ENCODE measurements around the gene AP3B1. TPM values are rescaled to one million over a fixed set of nuclear protein-coding genes. Genes with fewer than 3 reads are reported as not detected.
A peak's percentile ranks its signal among the peaks of the same experiment; 100 is the strongest.

Gene AP3B1
- total RNA-seq, 6 donors from 2014 or later: 25.7 to 66.9 (median 37.8) TPM

DNA sequence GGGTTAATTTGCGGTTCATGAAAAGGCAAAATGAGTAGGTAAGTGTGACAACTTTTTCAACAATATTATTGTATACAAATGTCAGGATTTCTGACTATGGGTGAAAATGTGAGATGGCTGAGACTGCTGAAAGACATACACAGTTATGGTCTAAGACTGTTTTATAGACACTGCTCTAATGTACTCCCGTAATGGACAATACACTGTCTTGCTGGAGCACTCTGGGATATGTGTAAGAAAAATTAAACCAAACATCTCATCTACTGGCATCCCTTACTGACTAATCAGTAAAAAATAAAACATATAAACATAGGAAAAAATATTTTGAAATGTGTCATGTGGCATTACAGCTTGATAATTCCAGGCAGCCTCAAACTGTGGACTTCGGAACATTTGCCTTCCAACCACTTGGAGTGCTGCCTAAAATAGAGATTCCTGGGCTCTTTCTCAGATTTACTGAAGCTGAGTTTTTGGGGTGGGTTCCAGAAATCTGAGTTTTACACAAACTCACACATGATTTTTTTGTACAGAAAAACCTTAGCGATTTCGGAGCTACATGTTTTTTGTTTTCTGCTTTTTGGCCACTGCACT lies 284.5 kb downstream of the AP3B1 start:
- no peak for DNase-seq
- Histone ChIP-seq H3K4me3 (no peak overlapping the region), H3K27ac (no peak overlapping the region), H3K9me3 (no peaks in the 10 kb centered on the region), H3K4me1 (no peaks in the 10 kb centered on the region), H3K36me3 (peaks cover 0 to under 1% (median 0%) of the 10 kb centered on the region in 4 donors), H3K27me3 (no peaks in the 10 kb centered on the region)
- no peak for TF ChIP-seq POLR2AphosphoS5 (IDR thresholded peaks at IDR 0.05)
- TF ChIP-seq, protein P1, sequence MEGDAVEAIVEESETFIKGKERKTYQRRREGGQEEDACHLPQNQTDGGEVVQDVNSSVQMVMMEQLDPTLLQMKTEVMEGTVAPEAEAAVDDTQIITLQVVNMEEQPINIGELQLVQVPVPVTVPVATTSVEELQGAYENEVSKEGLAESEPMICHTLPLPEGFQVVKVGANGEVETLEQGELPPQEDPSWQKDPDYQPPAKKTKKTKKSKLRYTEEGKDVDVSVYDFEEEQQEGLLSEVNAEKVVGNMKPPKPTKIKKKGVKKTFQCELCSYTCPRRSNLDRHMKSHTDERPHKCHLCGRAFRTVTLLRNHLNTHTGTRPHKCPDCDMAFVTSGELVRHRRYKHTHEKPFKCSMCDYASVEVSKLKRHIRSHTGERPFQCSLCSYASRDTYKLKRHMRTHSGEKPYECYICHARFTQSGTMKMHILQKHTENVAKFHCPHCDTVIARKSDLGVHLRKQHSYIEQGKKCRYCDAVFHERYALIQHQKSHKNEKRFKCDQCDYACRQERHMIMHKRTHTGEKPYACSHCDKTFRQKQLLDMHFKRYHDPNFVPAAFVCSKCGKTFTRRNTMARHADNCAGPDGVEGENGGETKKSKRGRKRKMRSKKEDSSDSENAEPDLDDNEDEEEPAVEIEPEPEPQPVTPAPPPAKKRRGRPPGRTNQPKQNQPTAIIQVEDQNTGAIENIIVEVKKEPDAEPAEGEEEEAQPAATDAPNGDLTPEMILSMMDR (IDR thresholded peaks at IDR 0.05): no peak
- no peak for TF ChIP-seq POLR2A (IDR thresholded peaks at IDR 0.05)
- no peak for TF ChIP-seq EP300 (IDR thresholded peaks at IDR 0.05)
- ATAC-seq (ENCODE audit: low FRiP score in 2 of 2): no peak
- WGBS, 2 donors: 78 to 87% methylated on average over 5 of the region's 5 CpGs

DNA sequence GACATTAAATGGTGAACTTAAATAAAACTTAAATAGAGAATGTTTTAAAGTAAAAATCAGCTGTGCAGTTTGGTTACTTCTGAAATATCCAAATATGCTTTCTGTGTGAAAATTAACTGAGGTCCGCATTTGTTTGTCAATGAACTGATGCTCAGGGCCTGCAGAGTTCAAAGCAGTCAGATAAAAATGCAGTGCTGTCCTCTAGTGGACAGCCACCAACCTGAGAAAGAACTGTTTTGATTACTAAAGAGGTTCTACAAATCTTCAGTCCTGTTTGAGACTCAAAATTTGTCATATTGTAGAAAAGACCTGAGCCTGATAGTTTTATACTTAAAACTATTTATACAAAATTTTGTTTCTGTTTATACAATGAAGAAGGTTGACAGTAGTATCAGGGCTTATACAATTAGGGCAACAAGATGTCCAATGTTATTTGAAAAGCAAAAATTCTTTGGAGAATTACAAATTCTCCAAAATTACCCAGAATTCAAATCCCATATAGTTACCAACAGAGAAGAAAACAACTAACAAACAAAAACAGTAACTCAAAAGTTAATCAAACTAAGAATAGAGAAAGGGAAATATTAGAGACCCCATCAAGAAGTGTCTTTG lies 286.0 kb downstream of the AP3B1 start:
- H3K27ac ChIP-seq: no peak overlapping the region
- H3K4me1 ChIP-seq: peaks cover 0 to 4% (median 1%) of the 10 kb centered on the region in 4 donors
- WGBS, 2 donors: 48 to 58% methylated on average over 1 of the region's 1 CpG
- no peak for DNase-seq
- TF ChIP-seq, protein P1 (IDR thresholded peaks at IDR 0.05): peak; percentile 18 to 50 (median 44)
- TF ChIP-seq POLR2A (IDR thresholded peaks at IDR 0.05): no peak
- no peaks in the 10 kb centered on the region for H3K36me3 ChIP-seq
- no peak overlapping the region for H3K4me3 ChIP-seq
- H3K9me3 ChIP-seq: no peaks in the 10 kb centered on the region
- H3K27me3 ChIP-seq: no peaks in the 10 kb centered on the region
- ATAC-seq (ENCODE audit: low FRiP score in 2 of 2): no peak

DNA sequence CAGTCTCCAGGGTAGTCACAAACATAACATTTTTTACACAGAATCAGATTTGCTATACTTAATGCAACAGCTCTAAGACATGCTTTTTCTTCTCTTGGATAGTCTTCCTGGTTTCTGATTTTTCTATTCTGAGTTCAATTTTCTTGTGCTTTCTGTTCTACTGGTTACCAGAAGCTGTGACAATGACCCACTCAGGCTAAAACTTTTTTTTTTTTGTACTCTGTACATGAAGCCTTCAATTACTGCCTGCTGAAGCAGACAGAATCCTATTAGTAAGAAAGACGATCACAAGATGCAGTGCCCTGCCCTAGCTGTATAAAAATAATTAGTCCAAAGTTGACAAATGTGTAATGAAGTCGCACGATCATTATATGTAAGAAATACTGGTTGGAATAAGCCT lies 287.3 kb downstream of the AP3B1 start:
- Histone ChIP-seq H3K27me3 (no peaks in the 10 kb centered on the region), H3K4me1 (peaks cover 0 to 4% (median 1%) of the 10 kb centered on the region in 4 donors), H3K4me3 (no peak overlapping the region), H3K27ac (no peak overlapping the region), H3K9me3 (no peaks in the 10 kb centered on the region), H3K36me3 (peaks cover 0 to 5% (median 0%) of the 10 kb centered on the region in 4 donors)
- TF ChIP-seq POLR2A (IDR thresholded peaks at IDR 0.05) (no peak), POLR2AphosphoS5 (IDR thresholded peaks at IDR 0.05) (no peak), EP300 (IDR thresholded peaks at IDR 0.05) (no peak)
- TF ChIP-seq, protein P1 (IDR thresholded peaks at IDR 0.05): no peak
- ATAC-seq (ENCODE audit: low FRiP score in 2 of 2) (no peak), DNase-seq (no peak)
- WGBS, 2 donors: 96 to 100% methylated on average over 3 of the region's 3 CpGs

DNA sequence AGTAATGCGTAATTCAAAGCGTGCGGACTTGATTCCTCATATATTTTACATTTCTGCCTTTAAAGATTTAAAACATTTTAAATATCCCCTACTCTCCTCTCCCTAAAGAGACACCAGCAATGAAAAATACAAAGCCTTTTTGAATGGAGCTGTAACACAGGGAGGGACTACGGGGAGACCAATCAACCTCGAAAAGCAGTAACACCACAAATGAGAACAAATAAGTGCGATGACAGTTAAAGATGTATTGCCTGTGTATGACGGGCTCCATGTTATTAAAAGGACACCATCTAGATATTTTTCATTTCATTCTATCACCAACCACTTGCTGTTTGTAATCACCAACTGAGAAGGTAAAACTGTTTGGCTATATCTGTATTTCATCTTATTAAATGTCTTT lies 288.0 kb downstream of the AP3B1 start:
- TF ChIP-seq POLR2AphosphoS5 (IDR thresholded peaks at IDR 0.05): no peak
- TF ChIP-seq, protein P1 (IDR thresholded peaks at IDR 0.05): no peak
- no peak for TF ChIP-seq EP300 (IDR thresholded peaks at IDR 0.05)
- no peak for TF ChIP-seq POLR2A (IDR thresholded peaks at IDR 0.05)
- Histone ChIP-seq H3K4me3 (no peak overlapping the region), H3K36me3 (peaks cover 0 to 5% (median 0%) of the 10 kb centered on the region in 4 donors), H3K4me1 (peaks cover 0 to 4% (median 1%) of the 10 kb centered on the region in 4 donors), H3K9me3 (no peaks in the 10 kb centered on the region), H3K27ac (no peak overlapping the region), H3K27me3 (no peaks in the 10 kb centered on the region)
- no peak for ATAC-seq (ENCODE audit: low FRiP score in 2 of 2)
- no peak for DNase-seq
- 96 to 97% methylated on average over 7 of the region's 7 CpGs for WGBS, 2 donors

Data from upper lobe of left lung (tissue), 6 donors.